WTC11 (cell line): ENCODE data around the gene CDX1. TPM values are rescaled to one million over a fixed set of nuclear protein-coding genes. Genes with fewer than 3 reads are reported as not detected.

Experiments
- ATAC-seq: fragments of 200-7000 bp; cut with Tn5 transposase; 2 replicates; pipeline ENCODE4 v1.10.0; 2021; ENCODE audit warnings: mild to moderate bottlenecking, moderate library complexity
- CTCF ChIA-PET: fragments of 300-600 bp; sonication (Branson Sonifier 250); formaldehyde crosslinking; loops from one replicate; lab custom pipeline; 2021; ENCODE audit warnings: antibody characterized with exemption; lab: Charles Lee
- POLR2A ChIA-PET: fragments of 350-600 bp; sonication (Branson Sonifier 250); formaldehyde crosslinking; loops from one replicate; lab custom pipeline; 2021; ENCODE audit warnings: antibody characterized with exemption; lab: Charles Lee
- DNase-seq: peaks from one replicate; pipeline ENCODE4 v3.0.0; 2021; ENCODE audit warnings: low spot score
- H3K27ac Mint-ChIP-seq: 2 replicates; pipeline ENCODE4 v1.8.0; 2021; ENCODE audit warnings: mixed read lengths
- H3K27me3 Mint-ChIP-seq: 2 replicates; pipeline ENCODE4 v1.8.0; 2021; ENCODE audit warnings: low read depth, mild to moderate bottlenecking, moderate library complexity, mixed read lengths
- H3K36me3 Mint-ChIP-seq: 2 replicates; pipeline ENCODE4 v1.8.0; 2021; ENCODE audit warnings: mixed read lengths
- H3K4me1 Mint-ChIP-seq: 2 replicates; pipeline ENCODE4 v1.8.0; 2022; ENCODE audit warnings: mixed read lengths
- H3K4me3 Mint-ChIP-seq: 2 replicates; pipeline ENCODE4 v1.8.0; 2021; ENCODE audit warnings: mild to moderate bottlenecking, moderate library complexity, mixed read lengths
- H3K9me3 Mint-ChIP-seq: 2 replicates; pipeline ENCODE4 v1.8.0; 2021; ENCODE audit warnings: mixed read lengths
- CDX4 ChIP-seq: fragments of 250-450 bp; sonication (Bioruptor Pico); IDR thresholded peaks from 2 replicates; pipeline ENCODE4 v1.9.0; 2021; ENCODE audit warnings: moderate library complexity, mild to moderate bottlenecking, inconsistent platforms, borderline replicate concordance
- ETV6 ChIP-seq: sonication (generic); formaldehyde crosslinking; IDR thresholded peaks from 2 replicates; pipeline ENCODE4 v1.8.1; 2022; ENCODE audit warnings: mild to moderate bottlenecking, missing genetic modification reagents
- FOXP1 ChIP-seq: sonication (generic); formaldehyde crosslinking; IDR thresholded peaks from 2 replicates; pipeline ENCODE4 v1.8.0; 2022; ENCODE audit warnings: missing genetic modification reagents, mild to moderate bottlenecking, moderate library complexity, borderline replicate concordance
- NFE2L1 ChIP-seq: sonication (generic); formaldehyde crosslinking; IDR thresholded peaks from 2 replicates; pipeline ENCODE4 v1.8.1; 2023; ENCODE audit warnings: missing genetic modification reagents
- NR1H2 ChIP-seq: sonication (generic); formaldehyde crosslinking; IDR thresholded peaks from 2 replicates; pipeline ENCODE4 v1.9.0; 2021; ENCODE audit warnings: mild to moderate bottlenecking, moderate library complexity, missing genetic modification reagents
- PRRX2 ChIP-seq: fragments of 250-450 bp; sonication (Bioruptor Pico); IDR thresholded peaks from 2 replicates; pipeline ENCODE4 v1.8.0; 2021; ENCODE audit warnings: mild to moderate bottlenecking
- TCF7 ChIP-seq: sonication (generic); formaldehyde crosslinking; IDR thresholded peaks from 2 replicates; pipeline ENCODE4 v1.8.0; 2022; ENCODE audit warnings: mild to moderate bottlenecking, low read depth, missing genetic modification reagents, moderate library complexity
- TP53 ChIP-seq: sonication (generic); formaldehyde crosslinking; IDR thresholded peaks from 2 replicates; pipeline ENCODE4 v1.8.1; 2023; ENCODE audit warnings: mild to moderate bottlenecking, missing genetic modification reagents
- ZBTB43 ChIP-seq: sonication (generic); formaldehyde crosslinking; IDR thresholded peaks from 2 replicates; pipeline ENCODE4 v1.8.1; 2023; ENCODE audit warnings: mild to moderate bottlenecking, missing genetic modification reagents
- ZNF219 ChIP-seq: sonication (generic); formaldehyde crosslinking; IDR thresholded peaks from 2 replicates; pipeline ENCODE4 v1.8.0; 2023; ENCODE audit warnings: missing genetic modification reagents, mild to moderate bottlenecking, borderline replicate concordance
- ZNF423 ChIP-seq: fragments of 250-450 bp; sonication (Bioruptor Pico); IDR thresholded peaks from 2 replicates; pipeline ENCODE4 v2.1.2; 2022; ENCODE audit warnings: mild to moderate bottlenecking, moderate library complexity
- ZNF512 ChIP-seq: sonication (generic); formaldehyde crosslinking; IDR thresholded peaks from 2 replicates; pipeline ENCODE4 v1.8.1; 2022; ENCODE audit warnings: missing genetic modification reagents, borderline replicate concordance
- ZNF671 ChIP-seq: fragments of 250-450 bp; sonication (Bioruptor Pico); IDR thresholded peaks from 2 replicates; pipeline ENCODE4 v1.8.0; 2021; ENCODE audit warnings: mild to moderate bottlenecking
- total RNA-seq: library from RNA; stranded (reverse); gene quantifications from 3 replicates; pipeline ENCODE4 v1.2.3, GENCODE V29; 2021
- TF ChIP-seq, protein P1 (sequence below): sonication (generic); formaldehyde crosslinking; IDR thresholded peaks from 2 replicates; pipeline ENCODE4 v1.8.0; 2022; ENCODE audit warnings: missing genetic modification reagents
- TF ChIP-seq, protein P2 (sequence below): sonication (generic); formaldehyde crosslinking; IDR thresholded peaks from 2 replicates; pipeline ENCODE4 v1.8.0; 2022; ENCODE audit warnings: mild to moderate bottlenecking, missing genetic modification reagents
- TF ChIP-seq, protein P3 (sequence below): fragments of 200-600 bp; IDR thresholded peaks from 2 replicates; pipeline ENCODE4 v1.8.0; 2022; ENCODE audit warnings: antibody characterized with exemption

Gene CDX1
- total RNA-seq, 1 experiment from 2014 or later = 0.13 TPM

DNA sequence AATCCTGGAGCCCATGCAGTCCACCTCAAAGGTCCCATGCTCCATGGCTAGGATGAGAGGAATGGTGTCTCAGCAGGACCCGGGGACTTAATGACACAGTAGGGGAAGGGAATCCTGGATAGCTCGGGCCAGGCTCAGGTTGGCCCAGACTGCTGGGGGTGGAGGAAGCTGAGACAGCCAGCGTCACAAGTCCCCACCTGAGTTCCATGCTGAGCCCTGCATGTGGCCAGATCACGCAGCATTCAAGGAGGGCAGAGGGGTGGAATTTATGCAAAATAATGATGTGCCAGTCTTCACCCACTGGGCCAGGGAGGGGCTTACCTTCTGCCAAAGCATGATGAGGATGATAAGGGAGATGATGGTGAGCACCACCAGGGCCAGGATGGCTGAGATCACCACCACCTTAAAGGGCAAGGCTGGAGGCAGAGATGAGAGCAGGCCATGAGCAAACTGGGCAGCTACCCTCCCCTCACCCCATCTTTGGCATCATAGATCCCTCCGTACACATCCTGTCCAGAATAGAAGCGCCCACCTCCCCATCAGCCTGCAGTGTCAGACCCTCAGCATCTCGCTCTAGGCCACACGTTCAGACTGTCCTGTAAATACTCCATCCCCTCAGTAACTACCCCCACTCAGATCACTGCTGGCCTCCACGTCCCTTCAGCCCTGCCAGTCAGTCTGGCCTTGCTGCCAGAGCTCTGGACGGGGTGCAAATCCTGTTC, 40.2 kb upstream of the CDX1 start:
- peak; percentile 24; the same call in 1 of the 2 replicates for TF ChIP-seq ZNF423 (CRISPR knock-in tag)
- TF ChIP-seq CDX4 (CRISPR knock-in tag) = no peak
- Mint-ChIP-seq H3K36me3 (no peaks in the 10 kb centered on the region), H3K9me3 (no peaks in the 10 kb centered on the region), H3K27me3 (peaks cover 8% of the 10 kb centered on the region), H3K4me3 (no peak overlapping the region), H3K4me1 (peaks cover 21% of the 10 kb centered on the region), H3K27ac (no peak overlapping the region)
- ATAC-seq (no peak), DNase-seq (no peak)
- ChIA-PET POLR2A (no interaction called here), CTCF (interaction anchor here (0.7 to 1.7 kb wide), 5 partner anchors 10 to 156 kb away, joined by 3 to 4 read pairs (median 3); no protein-coding TSS in a partner anchor)

- no peak for DNase-seq
- no peak for ATAC-seq
- ChIA-PET CTCF (interaction anchor here (0.6 to 1.2 kb wide), 3 partner anchors 45 to 299 kb away, joined by 3 to 6 read pairs (median 3); no protein-coding TSS in a partner anchor), POLR2A (interaction anchor here (0.6 kb wide), 1 partner anchor 190 kb away, joined by 3 read pairs; no protein-coding TSS in a partner anchor)
- Mint-ChIP-seq H3K27me3 (peaks cover 13% of the 10 kb centered on the region), H3K4me3 (no peak overlapping the region), H3K9me3 (no peaks in the 10 kb centered on the region), H3K4me1 (peaks cover 23% of the 10 kb centered on the region), H3K36me3 (no peaks in the 10 kb centered on the region), H3K27ac (no peak overlapping the region)
- TF ChIP-seq ZNF512 (CRISPR knock-in tag) = no peak
- no peak for TF ChIP-seq NR1H2
- TF ChIP-seq ZNF671 (CRISPR knock-in tag) = no peak
- TF ChIP-seq, protein P1, sequence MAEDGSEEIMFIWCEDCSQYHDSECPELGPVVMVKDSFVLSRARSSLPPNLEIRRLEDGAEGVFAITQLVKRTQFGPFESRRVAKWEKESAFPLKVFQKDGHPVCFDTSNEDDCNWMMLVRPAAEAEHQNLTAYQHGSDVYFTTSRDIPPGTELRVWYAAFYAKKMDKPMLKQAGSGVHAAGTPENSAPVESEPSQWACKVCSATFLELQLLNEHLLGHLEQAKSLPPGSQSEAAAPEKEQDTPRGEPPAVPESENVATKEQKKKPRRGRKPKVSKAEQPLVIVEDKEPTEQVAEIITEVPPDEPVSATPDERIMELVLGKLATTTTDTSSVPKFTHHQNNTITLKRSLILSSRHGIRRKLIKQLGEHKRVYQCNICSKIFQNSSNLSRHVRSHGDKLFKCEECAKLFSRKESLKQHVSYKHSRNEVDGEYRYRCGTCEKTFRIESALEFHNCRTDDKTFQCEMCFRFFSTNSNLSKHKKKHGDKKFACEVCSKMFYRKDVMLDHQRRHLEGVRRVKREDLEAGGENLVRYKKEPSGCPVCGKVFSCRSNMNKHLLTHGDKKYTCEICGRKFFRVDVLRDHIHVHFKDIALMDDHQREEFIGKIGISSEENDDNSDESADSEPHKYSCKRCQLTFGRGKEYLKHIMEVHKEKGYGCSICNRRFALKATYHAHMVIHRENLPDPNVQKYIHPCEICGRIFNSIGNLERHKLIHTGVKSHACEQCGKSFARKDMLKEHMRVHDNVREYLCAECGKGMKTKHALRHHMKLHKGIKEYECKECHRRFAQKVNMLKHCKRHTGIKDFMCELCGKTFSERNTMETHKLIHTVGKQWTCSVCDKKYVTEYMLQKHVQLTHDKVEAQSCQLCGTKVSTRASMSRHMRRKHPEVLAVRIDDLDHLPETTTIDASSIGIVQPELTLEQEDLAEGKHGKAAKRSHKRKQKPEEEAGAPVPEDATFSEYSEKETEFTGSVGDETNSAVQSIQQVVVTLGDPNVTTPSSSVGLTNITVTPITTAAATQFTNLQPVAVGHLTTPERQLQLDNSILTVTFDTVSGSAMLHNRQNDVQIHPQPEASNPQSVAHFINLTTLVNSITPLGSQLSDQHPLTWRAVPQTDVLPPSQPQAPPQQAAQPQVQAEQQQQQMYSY (CRISPR knock-in tag) = no peak
- TF ChIP-seq PRRX2 (CRISPR knock-in tag) = no peak
- no peak for TF ChIP-seq FOXP1 (CRISPR knock-in tag)
- TF ChIP-seq, protein P2, sequence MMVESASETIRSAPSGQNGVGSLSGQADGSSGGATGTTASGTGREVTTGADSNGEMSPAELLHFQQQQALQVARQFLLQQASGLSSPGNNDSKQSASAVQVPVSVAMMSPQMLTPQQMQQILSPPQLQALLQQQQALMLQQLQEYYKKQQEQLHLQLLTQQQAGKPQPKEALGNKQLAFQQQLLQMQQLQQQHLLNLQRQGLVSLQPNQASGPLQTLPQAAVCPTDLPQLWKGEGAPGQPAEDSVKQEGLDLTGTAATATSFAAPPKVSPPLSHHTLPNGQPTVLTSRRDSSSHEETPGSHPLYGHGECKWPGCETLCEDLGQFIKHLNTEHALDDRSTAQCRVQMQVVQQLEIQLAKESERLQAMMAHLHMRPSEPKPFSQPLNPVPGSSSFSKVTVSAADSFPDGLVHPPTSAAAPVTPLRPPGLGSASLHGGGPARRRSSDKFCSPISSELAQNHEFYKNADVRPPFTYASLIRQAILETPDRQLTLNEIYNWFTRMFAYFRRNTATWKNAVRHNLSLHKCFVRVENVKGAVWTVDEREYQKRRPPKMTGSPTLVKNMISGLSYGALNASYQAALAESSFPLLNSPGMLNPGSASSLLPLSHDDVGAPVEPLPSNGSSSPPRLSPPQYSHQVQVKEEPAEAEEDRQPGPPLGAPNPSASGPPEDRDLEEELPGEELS (CRISPR knock-in tag) = no peak
- no peak for TF ChIP-seq TP53 (CRISPR knock-in tag)
Observed at GRCh38 chr5:150126921-150127265, 39.7 kb upstream of the CDX1 start.

DNA sequence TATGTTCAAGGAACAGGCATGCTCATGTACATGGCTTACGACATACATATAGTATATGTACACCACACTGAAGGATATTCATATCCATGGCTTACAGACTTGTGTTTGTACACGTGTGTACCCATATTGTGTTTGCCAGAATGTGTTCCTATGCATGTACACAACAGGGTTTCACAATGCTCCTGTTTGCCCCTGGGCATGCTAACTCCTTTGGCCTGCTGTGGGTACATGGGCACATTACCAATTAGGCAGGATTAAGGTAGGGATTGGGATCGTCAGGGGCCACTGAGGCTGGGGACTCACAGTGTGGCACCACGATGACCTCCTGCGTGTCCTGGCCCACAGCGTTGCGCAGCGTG, 37.1 kb upstream of the CDX1 start:
- no peak for DNase-seq
- ChIA-PET POLR2A (no interaction called here), CTCF (interaction anchor here (1.2 to 1.8 kb wide), 2 partner anchors 25 to 89 kb away, joined by 3 to 8 read pairs; no protein-coding TSS in a partner anchor)
- ATAC-seq = no peak
- peaks cover 24% of the 10 kb centered on the region for H3K4me1 Mint-ChIP-seq
- H3K27ac Mint-ChIP-seq = no peak overlapping the region
- no peaks in the 10 kb centered on the region for H3K9me3 Mint-ChIP-seq
- no peak overlapping the region for H3K4me3 Mint-ChIP-seq
- peaks cover 33% of the 10 kb centered on the region for H3K27me3 Mint-ChIP-seq
- no peaks in the 10 kb centered on the region for H3K36me3 Mint-ChIP-seq
- TF ChIP-seq, protein P1 (CRISPR knock-in tag) = no peak
- no peak for TF ChIP-seq ETV6 (CRISPR knock-in tag)
- TF ChIP-seq TCF7 (CRISPR knock-in tag) = no peak
- no peak for TF ChIP-seq ZNF219 (CRISPR knock-in tag)
- TF ChIP-seq, protein P3, sequence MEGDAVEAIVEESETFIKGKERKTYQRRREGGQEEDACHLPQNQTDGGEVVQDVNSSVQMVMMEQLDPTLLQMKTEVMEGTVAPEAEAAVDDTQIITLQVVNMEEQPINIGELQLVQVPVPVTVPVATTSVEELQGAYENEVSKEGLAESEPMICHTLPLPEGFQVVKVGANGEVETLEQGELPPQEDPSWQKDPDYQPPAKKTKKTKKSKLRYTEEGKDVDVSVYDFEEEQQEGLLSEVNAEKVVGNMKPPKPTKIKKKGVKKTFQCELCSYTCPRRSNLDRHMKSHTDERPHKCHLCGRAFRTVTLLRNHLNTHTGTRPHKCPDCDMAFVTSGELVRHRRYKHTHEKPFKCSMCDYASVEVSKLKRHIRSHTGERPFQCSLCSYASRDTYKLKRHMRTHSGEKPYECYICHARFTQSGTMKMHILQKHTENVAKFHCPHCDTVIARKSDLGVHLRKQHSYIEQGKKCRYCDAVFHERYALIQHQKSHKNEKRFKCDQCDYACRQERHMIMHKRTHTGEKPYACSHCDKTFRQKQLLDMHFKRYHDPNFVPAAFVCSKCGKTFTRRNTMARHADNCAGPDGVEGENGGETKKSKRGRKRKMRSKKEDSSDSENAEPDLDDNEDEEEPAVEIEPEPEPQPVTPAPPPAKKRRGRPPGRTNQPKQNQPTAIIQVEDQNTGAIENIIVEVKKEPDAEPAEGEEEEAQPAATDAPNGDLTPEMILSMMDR = no peak
- TF ChIP-seq ZBTB43 = no peak
- TF ChIP-seq NFE2L1 = no peak
